Measurements from ENCODE around the gene PMF1.

DNA sequence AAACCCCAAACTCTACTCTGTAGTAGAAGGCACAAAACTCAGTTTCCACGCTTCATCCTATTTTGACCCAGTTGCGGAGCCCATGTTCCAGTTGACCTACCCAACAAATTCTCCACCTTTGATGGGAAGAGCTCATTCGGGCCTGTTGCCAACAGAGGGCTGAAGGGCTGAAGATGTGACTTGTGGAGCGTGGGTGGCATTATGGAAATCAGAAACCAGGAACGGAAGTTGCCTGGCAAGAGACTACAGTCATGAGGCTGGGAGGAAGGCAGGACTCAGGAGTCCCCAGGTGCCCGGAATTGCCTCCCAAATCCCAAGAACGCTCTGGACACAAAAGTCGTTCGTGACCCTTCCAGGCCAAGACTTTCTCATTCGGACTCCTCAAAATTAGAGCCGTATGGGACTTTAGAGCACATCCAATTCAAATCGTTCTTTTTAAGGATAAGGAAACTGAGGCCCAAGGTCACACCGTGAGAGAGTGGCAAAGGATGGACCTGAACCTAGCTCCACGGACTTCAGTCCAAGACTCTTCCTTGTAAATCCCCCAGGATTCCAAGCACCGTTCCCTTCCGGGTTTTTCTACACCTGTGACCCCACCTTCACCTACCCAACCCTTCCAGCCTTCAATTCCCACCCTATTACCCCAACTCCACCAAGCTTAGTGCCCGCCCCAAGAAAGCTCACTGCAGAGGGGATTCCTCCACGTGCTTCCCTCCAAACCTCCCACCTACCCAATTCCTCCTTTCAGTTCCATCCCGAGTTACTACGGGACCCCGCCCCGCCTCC lies 69.1 kb downstream of the PMF1 start:
- TF ChIP-seq, protein P1, sequence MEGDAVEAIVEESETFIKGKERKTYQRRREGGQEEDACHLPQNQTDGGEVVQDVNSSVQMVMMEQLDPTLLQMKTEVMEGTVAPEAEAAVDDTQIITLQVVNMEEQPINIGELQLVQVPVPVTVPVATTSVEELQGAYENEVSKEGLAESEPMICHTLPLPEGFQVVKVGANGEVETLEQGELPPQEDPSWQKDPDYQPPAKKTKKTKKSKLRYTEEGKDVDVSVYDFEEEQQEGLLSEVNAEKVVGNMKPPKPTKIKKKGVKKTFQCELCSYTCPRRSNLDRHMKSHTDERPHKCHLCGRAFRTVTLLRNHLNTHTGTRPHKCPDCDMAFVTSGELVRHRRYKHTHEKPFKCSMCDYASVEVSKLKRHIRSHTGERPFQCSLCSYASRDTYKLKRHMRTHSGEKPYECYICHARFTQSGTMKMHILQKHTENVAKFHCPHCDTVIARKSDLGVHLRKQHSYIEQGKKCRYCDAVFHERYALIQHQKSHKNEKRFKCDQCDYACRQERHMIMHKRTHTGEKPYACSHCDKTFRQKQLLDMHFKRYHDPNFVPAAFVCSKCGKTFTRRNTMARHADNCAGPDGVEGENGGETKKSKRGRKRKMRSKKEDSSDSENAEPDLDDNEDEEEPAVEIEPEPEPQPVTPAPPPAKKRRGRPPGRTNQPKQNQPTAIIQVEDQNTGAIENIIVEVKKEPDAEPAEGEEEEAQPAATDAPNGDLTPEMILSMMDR (conservative IDR thresholded peaks at IDR 0.05; ENCODE audit: low read depth, low read length) = no peak
- no peak for TF ChIP-seq EZH2 (IDR thresholded peaks at IDR 0.05; ENCODE audit: borderline replicate concordance, low read depth, low read length, poor library complexity, severe bottlenecking)

Measured in A673 (cell line).